Measurements from ENCODE around the gene CARM1.

GRCh38 chr19:10963865-10964264, 92.5 kb downstream of the CARM1 start:
- TF ChIP-seq GATA2 (IDR thresholded peaks at IDR 0.05; ENCODE audit: low read depth, low read length) = no peak
- no peak for TF ChIP-seq GATA3 (IDR thresholded peaks at IDR 0.05; ENCODE audit: low read depth, low read length)
